DOHH2 (cell line): ENCODE data around the gene XRN2.

ENCODE experiments used
- CTCF ChIP-seq: fragments of 200-600 bp; sonication (generic); IDR thresholded peaks from one replicate; pipeline ENCODE4 v1.5.1; 2014; ENCODE audit warnings: antibody characterized with exemption, mild to moderate bottlenecking, low read depth, low read length; ENCODE audit not compliant: poor library complexity, severe bottlenecking
- EZH2phosphoT487 ChIP-seq: fragments of 200-600 bp; sonication (generic); IDR thresholded peaks from 2 replicates; pipeline ENCODE4 v1.6.1; 2017; ENCODE audit warnings: borderline replicate concordance, mild to moderate bottlenecking, antibody characterized with exemption, low read length, moderate library complexity, mixed read lengths

- TF ChIP-seq CTCF (no peak), EZH2phosphoT487 (no peak)
Measured at GRCh38 chr20:21378259-21378658, 75.1 kb downstream of the XRN2 start.
